Adrenal gland (tissue), 12 donors: Measurements from ENCODE around the gene MRPL53. TPM values are rescaled to one million over a fixed set of nuclear protein-coding genes. Genes with fewer than 3 reads are reported as not detected.

Experiments
- DNase-seq, 7 donors: peaks; one replicate each; pipeline ENCODE4 v3.0.0-alpha.2; 2019 to 2020
- H3K27ac ChIP-seq, 5 donors: fragments of 200-600 bp; sonication (generic) in 4 of 5; 1 replicate in 3 of 5; 2 replicates in 2 of 5; pipeline versions ENCODE4 v1.5.1 to v1.8.0; 2016 to 2020; ENCODE audit warnings: mild to moderate bottlenecking in 1 of 5
- H3K27me3 ChIP-seq: fragments of 200-600 bp; 2 replicates; pipeline ENCODE4 v1.8.0; 2021
- H3K36me3 ChIP-seq, 2 donors: fragments of 200-600 bp; replicated peaks in 1 of 2; 1 replicate in 1 of 2; 2 replicates in 1 of 2; pipeline versions ENCODE4 v1.5.1 to v1.8.0; 2018 to 2022
- H3K4me1 ChIP-seq, 2 donors: fragments of 200-600 bp; replicated peaks in 1 of 2; 1 replicate in 1 of 2; 2 replicates in 1 of 2; pipeline versions ENCODE4 v1.5.1 to v1.8.0; 2018 to 2021
- H3K4me3 ChIP-seq, 4 donors: fragments of 200-600 bp; sonication (generic) in 3 of 4; one replicate each; pipeline ENCODE4 v1.5.1; 2016 to 2018
- H3K9me3 ChIP-seq, 3 donors: fragments of 200-600 bp; sonication (generic) in 1 of 3; replicated peaks in 1 of 3; 1 replicate in 2 of 3; 2 replicates in 1 of 3; pipeline versions ENCODE4 v1.5.1 to v1.8.0; 2016 to 2021
- POLR2A ChIP-seq, 2 donors: fragments of 450-650 bp; IDR thresholded peaks; one replicate each; pipeline ENCODE4 v1.6.1; 2017; ENCODE audit warnings: antibody characterized with exemption in 2 of 2, mild to moderate bottlenecking in 2 of 2, moderate library complexity in 1 of 2
- WGBS, 4 donors: extraction: QIAGEN DNeasy Blood & Tissue Kit in 2 of 4; methylation state at CpG; one replicate each; pipeline versions ENCODE4 v1.1.5 to v1.1.7; 2013 to 2017; 5-methylcytosine and 5-hydroxymethylcytosine counted together
- intact Hi-C, 2 donors: fragments of 100-400 bp; cut with DNase I; formaldehyde crosslinking; loops; one replicate each; pipeline versions ENCODE4 v1.14.1 to v1.15.0; 2022 to 2023
- polyA plus RNA-seq, 3 donors: library from polyadenylated mRNA; stranded (reverse); fragments of 200-250 nt in 2 of 3; fragments of 350-450 nt in 1 of 3; fragmentation: Illumina TruSeq in 1 of 3; extraction: RNeasy Lipid Tissue Mini Kit (QIAGEN cat#74804) in 1 of 3; gene quantifications; one replicate each; pipeline ENCODE4 v1.2.3, GENCODE V29; 2013 to 2014
- total RNA-seq, 9 donors: library from RNA; depleted of rRNA in 4 of 9; stranded (reverse); fragments of >200 nt in 4 of 9; fragments of 120-200 nt in 1 of 9; fragmentation: NEBNext Ultra II Directional in 1 of 9; extraction: Animal tissue kit (Norgen Biotek cat#: 25700) in 1 of 9; gene quantifications; one replicate each; pipeline versions ENCODE4 v1.1.0 to v1.2.4, GENCODE V29; 2013 to 2023
- TF ChIP-seq, protein P1 (sequence below), 6 experiments: fragments of 450-650 bp in 4 of 6; fragments of 200-600 bp in 2 of 6; sonication (generic) in 1 of 6; IDR thresholded peaks; 1 replicate in 5 of 6; 2 replicates in 1 of 6; pipeline versions ENCODE4 v1.5.1 to v1.8.0; 2016 to 2021; ENCODE audit warnings: antibody characterized with exemption in 6 of 6, mild to moderate bottlenecking in 2 of 6, moderate library complexity in 1 of 6
- donor health status: healthy with polysubstance abuse.
- donor health status: Bipolar disorder and iron deficiency.
- donor health status: DM: yes; HTN: yes; CAD: no.
- donor health status: DM: no; HTN: no; CAD: no.
- donor health status: DM: no; HTN: no; CAD: no.
- donor health status: DM: yes; HTN: yes; CAD: no.

Gene MRPL53
- total and polyA plus RNA-seq, 12 donors: 26.4 to 191 (median 135) TPM

DNA sequence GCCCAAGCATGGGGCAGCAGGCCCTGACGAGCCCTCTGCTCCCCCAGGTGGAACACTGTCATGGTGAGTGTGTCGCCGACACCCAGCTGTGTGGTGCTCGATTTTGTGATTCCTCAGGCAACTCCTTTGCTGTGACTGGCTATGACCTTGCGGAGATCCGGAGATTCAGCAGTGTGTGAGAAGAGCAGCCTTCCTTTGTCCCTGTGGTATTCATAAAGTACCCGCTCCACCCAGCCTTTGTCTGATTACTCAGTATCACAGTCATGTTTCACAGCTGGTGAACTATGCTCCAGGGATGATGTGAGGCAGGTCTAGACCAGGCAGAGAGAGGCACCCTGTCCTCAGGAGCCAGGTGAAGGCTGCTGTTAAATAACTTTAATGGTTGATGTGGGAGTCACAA, 47.0 kb downstream of the MRPL53 start:
- 74 to 90% (median 85%) methylated on average over 4 to 7 of the region's 7 CpGs for WGBS, 4 donors

DNA sequence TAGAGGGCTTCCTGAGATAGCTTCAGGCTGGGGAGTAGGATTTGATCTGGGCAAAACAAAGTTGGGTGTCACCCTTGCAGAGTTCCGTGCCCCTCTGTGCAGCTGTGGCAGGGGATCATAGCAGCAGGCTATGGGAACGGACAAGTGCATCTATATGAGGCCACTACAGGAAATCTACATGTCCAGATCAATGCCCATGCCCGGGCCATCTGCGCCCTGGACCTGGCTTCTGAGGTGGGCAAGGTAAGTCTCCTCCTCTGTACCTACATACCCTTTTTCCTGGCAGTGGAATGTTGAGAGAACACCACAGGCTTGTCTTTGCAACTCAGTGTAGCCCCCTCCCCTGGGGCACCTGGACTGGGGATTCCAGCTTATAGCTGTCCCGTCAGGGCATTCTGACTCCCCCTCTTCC, 47.5 kb downstream of the MRPL53 start:
- H3K4me3 ChIP-seq: no peak overlapping the region
- TF ChIP-seq, protein P1, sequence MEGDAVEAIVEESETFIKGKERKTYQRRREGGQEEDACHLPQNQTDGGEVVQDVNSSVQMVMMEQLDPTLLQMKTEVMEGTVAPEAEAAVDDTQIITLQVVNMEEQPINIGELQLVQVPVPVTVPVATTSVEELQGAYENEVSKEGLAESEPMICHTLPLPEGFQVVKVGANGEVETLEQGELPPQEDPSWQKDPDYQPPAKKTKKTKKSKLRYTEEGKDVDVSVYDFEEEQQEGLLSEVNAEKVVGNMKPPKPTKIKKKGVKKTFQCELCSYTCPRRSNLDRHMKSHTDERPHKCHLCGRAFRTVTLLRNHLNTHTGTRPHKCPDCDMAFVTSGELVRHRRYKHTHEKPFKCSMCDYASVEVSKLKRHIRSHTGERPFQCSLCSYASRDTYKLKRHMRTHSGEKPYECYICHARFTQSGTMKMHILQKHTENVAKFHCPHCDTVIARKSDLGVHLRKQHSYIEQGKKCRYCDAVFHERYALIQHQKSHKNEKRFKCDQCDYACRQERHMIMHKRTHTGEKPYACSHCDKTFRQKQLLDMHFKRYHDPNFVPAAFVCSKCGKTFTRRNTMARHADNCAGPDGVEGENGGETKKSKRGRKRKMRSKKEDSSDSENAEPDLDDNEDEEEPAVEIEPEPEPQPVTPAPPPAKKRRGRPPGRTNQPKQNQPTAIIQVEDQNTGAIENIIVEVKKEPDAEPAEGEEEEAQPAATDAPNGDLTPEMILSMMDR (IDR thresholded peaks at IDR 0.05): no peak
- no peak for TF ChIP-seq POLR2A (IDR thresholded peaks at IDR 0.05)
- peaks cover 5 to 6% of the 10 kb centered on the region in 2 donors for H3K4me1 ChIP-seq
- no peaks in the 10 kb centered on the region for H3K9me3 ChIP-seq
- WGBS, 4 donors: 73 to 88% (median 84%) methylated on average over 3 to 5 of the region's 5 CpGs
- H3K36me3 ChIP-seq: peaks cover 0 to 42% of the 10 kb centered on the region in 2 donors
- no peaks in the 10 kb centered on the region for H3K27me3 ChIP-seq
- DNase-seq: no peak
- no peak overlapping the region for H3K27ac ChIP-seq
- intact Hi-C loops: no loop called here

More for the DNA sequence above, 47.0 kb downstream of the MRPL53 start:
- TF ChIP-seq, protein P1 (IDR thresholded peaks at IDR 0.05): no peak
- TF ChIP-seq POLR2A (IDR thresholded peaks at IDR 0.05): no peak
- H3K4me3 ChIP-seq: no peak overlapping the region
- peaks cover 0 to 47% of the 10 kb centered on the region in 2 donors for H3K36me3 ChIP-seq
- no peaks in the 10 kb centered on the region for H3K9me3 ChIP-seq
- H3K4me1 ChIP-seq: peaks cover 5 to 6% of the 10 kb centered on the region in 2 donors
- no peak overlapping the region for H3K27ac ChIP-seq
- DNase-seq: no peak
- H3K27me3 ChIP-seq: no peaks in the 10 kb centered on the region
- intact Hi-C loops: no loop called here

DNA sequence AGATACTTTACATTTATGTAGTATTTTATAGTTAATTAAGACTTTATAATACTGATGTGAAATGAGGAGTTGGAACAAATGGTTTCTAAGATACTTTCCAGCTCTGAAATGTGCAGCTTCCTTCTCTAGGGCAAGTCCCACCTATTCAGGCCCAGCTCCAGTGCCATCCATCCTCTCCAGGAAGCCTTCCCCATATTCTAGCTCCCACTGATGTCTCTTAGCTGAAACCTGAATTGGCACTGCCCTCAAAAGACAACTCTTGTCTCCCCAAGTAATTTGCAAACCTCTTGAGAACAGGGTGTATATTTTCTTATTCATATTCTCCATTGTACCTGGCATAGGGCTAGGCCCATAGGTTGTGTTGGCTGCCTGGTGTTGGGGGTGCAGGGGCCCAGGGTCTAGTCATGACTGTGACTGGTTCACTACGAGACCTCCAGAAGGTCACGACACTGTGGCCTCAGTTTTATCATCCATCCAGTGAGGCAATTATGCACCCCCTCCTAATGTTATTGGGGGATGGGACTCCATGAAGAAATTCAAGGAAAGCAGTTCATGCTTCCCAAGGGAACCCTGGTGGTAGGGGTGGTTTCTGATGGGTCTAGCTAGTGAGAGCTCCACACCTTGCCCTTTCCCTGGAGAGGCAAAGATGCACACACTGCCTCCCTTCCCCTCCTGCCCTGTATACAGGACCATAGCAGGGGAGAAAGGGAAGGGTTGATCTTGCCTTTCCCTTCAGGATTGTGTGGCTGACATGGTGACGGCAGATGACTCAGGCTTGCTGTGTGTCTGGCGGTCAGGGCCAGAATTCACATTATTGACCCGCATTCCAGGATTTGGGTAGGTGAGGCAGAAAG, 48.1 kb downstream of the MRPL53 start:
- DNase-seq: no peak
- no peak overlapping the region for H3K27ac ChIP-seq
- H3K4me1 ChIP-seq: peaks cover 5 to 6% of the 10 kb centered on the region in 2 donors
- H3K36me3 ChIP-seq: peaks cover 0 to 36% of the 10 kb centered on the region in 2 donors
- H3K27me3 ChIP-seq: no peaks in the 10 kb centered on the region
- TF ChIP-seq POLR2A (IDR thresholded peaks at IDR 0.05): no peak
- TF ChIP-seq, protein P1 (IDR thresholded peaks at IDR 0.05): no peak
- intact Hi-C loops: no loop called here
- H3K9me3 ChIP-seq: no peaks in the 10 kb centered on the region
- WGBS, 4 donors: 58 to 77% (median 74%) methylated on average over 5 of the region's 5 CpGs
- H3K4me3 ChIP-seq: no peak overlapping the region

DNA sequence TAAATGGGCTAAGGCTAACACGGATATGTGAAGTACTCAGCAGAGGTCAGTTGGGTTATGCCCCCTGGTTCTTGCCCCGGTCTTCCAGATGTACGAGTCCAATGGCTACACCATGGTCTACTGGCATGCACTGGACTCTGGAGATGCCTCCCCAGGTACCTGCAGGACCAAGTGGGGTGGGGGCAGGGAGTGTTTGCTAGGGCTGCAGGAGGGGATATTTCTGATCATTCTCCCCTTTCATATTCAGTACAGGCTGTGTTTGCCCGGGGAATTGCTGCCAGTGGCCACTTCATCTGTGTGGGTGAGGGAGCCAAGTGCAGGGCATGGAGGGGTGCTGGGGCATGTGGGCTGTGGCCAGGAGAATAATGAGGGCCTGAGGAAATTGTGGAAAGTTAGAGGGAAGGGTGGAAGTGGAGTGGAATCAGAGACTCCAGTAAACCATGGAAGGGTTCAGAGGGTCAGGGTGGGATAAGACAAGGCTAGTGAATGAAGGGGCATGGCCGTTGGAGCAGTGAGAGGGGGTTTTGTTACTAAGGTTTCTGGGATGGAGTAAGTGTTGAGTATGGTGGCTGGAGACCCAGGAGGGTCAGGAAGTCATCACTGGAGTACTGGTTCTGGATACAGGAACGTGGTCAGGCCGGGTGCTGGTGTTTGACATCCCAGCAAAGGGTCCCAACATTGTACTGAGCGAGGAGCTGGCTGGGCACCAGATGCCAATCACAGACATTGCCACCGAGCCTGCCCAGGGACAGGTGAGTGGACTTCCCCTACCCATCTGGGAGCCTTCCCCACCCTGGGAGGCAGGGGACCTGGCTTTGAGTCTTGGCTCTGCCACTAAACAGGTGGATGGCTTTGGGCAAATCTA, 49.0 kb downstream of the MRPL53 start:
- H3K4me3 ChIP-seq: no peak overlapping the region
- no peak overlapping the region for H3K27ac ChIP-seq
- no peaks in the 10 kb centered on the region for H3K27me3 ChIP-seq
- H3K36me3 ChIP-seq: peaks cover 0 to 27% of the 10 kb centered on the region in 2 donors
- no peak for DNase-seq
- TF ChIP-seq, protein P1 (IDR thresholded peaks at IDR 0.05): no peak
- TF ChIP-seq POLR2A (IDR thresholded peaks at IDR 0.05): no peak
- H3K9me3 ChIP-seq: no peaks in the 10 kb centered on the region
- intact Hi-C loops: no loop called here
- peaks cover 5 to 6% of the 10 kb centered on the region in 2 donors for H3K4me1 ChIP-seq
- 80 to 91% (median 87%) methylated on average over 7 to 9 of the region's 9 CpGs for WGBS, 4 donors
